Measurements from ENCODE around the gene PLPP6. TPM values are rescaled to one million over a fixed set of nuclear protein-coding genes. Genes with fewer than 3 reads are reported as not detected.
"Not testable (repeated sequence)": the region's sequence is repeated elsewhere in the genome, so short reads cannot be mapped to it uniquely, and the experiment has no call there.

PLPP6 gene
- total RNA-seq, 1 experiment from 2014 or later: 6.3 TPM

GRCh38 chr9:4656621-4657020 lies 5.5 kb upstream of the PLPP6 start:
- Mint-ChIP-seq H3K27me3 (ENCODE audit: insufficient read depth, unreplicated experiment) (no peaks in the 10 kb centered on the region), H3K36me3 (ENCODE audit: insufficient read depth, unreplicated experiment) (no peaks in the 10 kb centered on the region), H3K27ac (ENCODE audit: low read depth, unreplicated experiment) (no peak overlapping the region), H3K4me1 (ENCODE audit: insufficient read depth, unreplicated experiment) (no peaks in the 10 kb centered on the region), H3K9me3 (ENCODE audit: unreplicated experiment) (no peaks in the 10 kb centered on the region), H3K4me3 (ENCODE audit: unreplicated experiment) (no peak overlapping the region)
- intact Hi-C loops (cut with micrococcal nuclease): no loop called here
- BruUV-seq (replicated peaks): no TSS peak
- POLR2A ChIA-PET: no interaction called here
- TF ChIP-seq CTCF (IDR thresholded peaks at IDR 0.05; ENCODE audit: unreplicated experiment): no peak
- CTCF ChIA-PET: interaction anchor here (0.6 to 0.9 kb wide), 2 partner anchors 43 to 97 kb away, joined by 3 to 4 read pairs; no protein-coding TSS in a partner anchor
- DNase-seq (ENCODE audit: unreplicated experiment): no peak

GRCh38 chr9:4657426-4658159 lies 4.5 kb upstream of the PLPP6 start:
- Mint-ChIP-seq H3K9me3 (ENCODE audit: unreplicated experiment) (no peaks in the 10 kb centered on the region), H3K4me1 (ENCODE audit: insufficient read depth, unreplicated experiment) (peaks cover 7% of the 10 kb centered on the region), H3K27ac (ENCODE audit: low read depth, unreplicated experiment) (no peak overlapping the region), H3K36me3 (ENCODE audit: insufficient read depth, unreplicated experiment) (no peaks in the 10 kb centered on the region), H3K4me3 (ENCODE audit: unreplicated experiment) (no peak overlapping the region), H3K27me3 (ENCODE audit: insufficient read depth, unreplicated experiment) (no peaks in the 10 kb centered on the region)
- no peak for DNase-seq (ENCODE audit: unreplicated experiment)
- intact Hi-C loops (cut with micrococcal nuclease): no loop called here
- BruUV-seq (replicated peaks): no TSS peak
- ChIA-PET POLR2A (interaction anchor here (0.7 kb wide), 1 partner anchor 1134 kb away, joined by 4 read pairs; no protein-coding TSS in a partner anchor), CTCF (no interaction called here)
- no peak for TF ChIP-seq CTCF (IDR thresholded peaks at IDR 0.05; ENCODE audit: unreplicated experiment)

- not testable (repeated sequence) for DNase-seq (ENCODE audit: unreplicated experiment); H3K36me3 Mint-ChIP-seq (ENCODE audit: insufficient read depth, unreplicated experiment); BruUV-seq (replicated peaks); H3K9me3 Mint-ChIP-seq (ENCODE audit: unreplicated experiment); H3K27me3 Mint-ChIP-seq (ENCODE audit: insufficient read depth, unreplicated experiment); H3K27ac Mint-ChIP-seq (ENCODE audit: low read depth, unreplicated experiment); H3K4me3 Mint-ChIP-seq (ENCODE audit: unreplicated experiment)
- ChIA-PET POLR2A (interaction anchor here (0.5 to 5.9 kb wide), 5 partner anchors 19 to 1133 kb away, joined by 3 to 42 read pairs (median 4); partner anchors contain the start of genes AK3 and CDC37L1), CTCF (interaction anchor here (0.7 to 1.2 kb wide), 3 partner anchors 80 to 1399 kb away, joined by 3 to 4 read pairs (median 3); no protein-coding TSS in a partner anchor)
- peaks cover 32% of the 10 kb centered on the region for H3K4me1 Mint-ChIP-seq (ENCODE audit: insufficient read depth, unreplicated experiment)
- intact Hi-C loops (cut with micrococcal nuclease): loop anchor here (10.0 kb wide), 1 partner anchor 276 kb away; no protein-coding TSS in a partner anchor
Observed at GRCh38 chr9:4660665-4661064, 1.4 kb upstream of the PLPP6 start.

GRCh38 chr9:4661165-4661564 lies 929 bp upstream of the PLPP6 start:
- no peak for TF ChIP-seq CTCF (IDR thresholded peaks at IDR 0.05; ENCODE audit: unreplicated experiment)
- no peaks in the 10 kb centered on the region for H3K36me3 Mint-ChIP-seq (ENCODE audit: insufficient read depth, unreplicated experiment)
- intact Hi-C loops (cut with micrococcal nuclease): loop anchor here (10.0 kb wide), 1 partner anchor 276 kb away; no protein-coding TSS in a partner anchor
- no peaks in the 10 kb centered on the region for H3K9me3 Mint-ChIP-seq (ENCODE audit: unreplicated experiment)
- H3K4me1 Mint-ChIP-seq (ENCODE audit: insufficient read depth, unreplicated experiment): peaks cover 37% of the 10 kb centered on the region
- no peak overlapping the region for H3K4me3 Mint-ChIP-seq (ENCODE audit: unreplicated experiment)
- no peak overlapping the region for H3K27ac Mint-ChIP-seq (ENCODE audit: low read depth, unreplicated experiment)
- ChIA-PET POLR2A (interaction anchor here (0.5 to 5.9 kb wide), 8 partner anchors 9 to 1134 kb away, joined by 3 to 42 read pairs (median 4); partner anchors contain the start of genes AK3 and CDC37L1), CTCF (interaction anchor here (0.7 to 2.8 kb wide), 7 partner anchors 13 to 1399 kb away, joined by 3 to 11 read pairs (median 8); no protein-coding TSS in a partner anchor)
- DNase-seq (ENCODE audit: unreplicated experiment): no peak
- H3K27me3 Mint-ChIP-seq (ENCODE audit: insufficient read depth, unreplicated experiment): no peaks in the 10 kb centered on the region
- BruUV-seq (replicated peaks): no TSS peak
